ENCODE measurements around the gene MEGF8.

DNA sequence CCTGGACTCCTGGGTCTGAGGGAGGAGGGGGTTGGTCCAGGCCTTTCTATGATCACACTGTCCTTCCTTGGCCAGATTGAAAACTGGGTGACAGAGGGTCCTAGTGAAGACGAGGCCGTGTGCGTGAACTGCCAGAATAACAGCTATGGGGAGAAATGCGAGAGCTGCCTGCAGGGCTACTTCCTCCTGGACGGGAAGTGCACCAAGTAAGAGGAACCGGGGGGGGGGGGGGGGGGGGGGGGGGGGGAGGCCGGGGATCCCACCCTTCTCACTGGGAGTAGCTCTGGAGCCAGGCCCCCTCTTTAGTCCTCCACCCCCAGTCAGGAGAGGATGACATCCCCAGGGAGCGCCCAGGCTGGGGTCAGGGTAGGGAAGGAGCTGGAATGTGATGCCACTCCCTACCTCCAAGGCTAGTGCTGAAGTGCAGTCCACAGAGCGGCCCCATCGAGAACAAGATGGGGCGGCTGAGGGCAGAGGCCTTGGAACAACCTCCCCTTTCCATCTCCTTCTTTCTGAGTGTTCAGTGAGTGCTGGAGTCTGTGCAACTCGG, 45.3 kb downstream of the MEGF8 start:
- TF ChIP-seq POLR2A (IDR thresholded peaks at IDR 0.05): no peak
- TF ChIP-seq, protein P1, sequence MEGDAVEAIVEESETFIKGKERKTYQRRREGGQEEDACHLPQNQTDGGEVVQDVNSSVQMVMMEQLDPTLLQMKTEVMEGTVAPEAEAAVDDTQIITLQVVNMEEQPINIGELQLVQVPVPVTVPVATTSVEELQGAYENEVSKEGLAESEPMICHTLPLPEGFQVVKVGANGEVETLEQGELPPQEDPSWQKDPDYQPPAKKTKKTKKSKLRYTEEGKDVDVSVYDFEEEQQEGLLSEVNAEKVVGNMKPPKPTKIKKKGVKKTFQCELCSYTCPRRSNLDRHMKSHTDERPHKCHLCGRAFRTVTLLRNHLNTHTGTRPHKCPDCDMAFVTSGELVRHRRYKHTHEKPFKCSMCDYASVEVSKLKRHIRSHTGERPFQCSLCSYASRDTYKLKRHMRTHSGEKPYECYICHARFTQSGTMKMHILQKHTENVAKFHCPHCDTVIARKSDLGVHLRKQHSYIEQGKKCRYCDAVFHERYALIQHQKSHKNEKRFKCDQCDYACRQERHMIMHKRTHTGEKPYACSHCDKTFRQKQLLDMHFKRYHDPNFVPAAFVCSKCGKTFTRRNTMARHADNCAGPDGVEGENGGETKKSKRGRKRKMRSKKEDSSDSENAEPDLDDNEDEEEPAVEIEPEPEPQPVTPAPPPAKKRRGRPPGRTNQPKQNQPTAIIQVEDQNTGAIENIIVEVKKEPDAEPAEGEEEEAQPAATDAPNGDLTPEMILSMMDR (IDR thresholded peaks at IDR 0.05): no peak

Measured in esophagus squamous epithelium (tissue), 4 donors.